Measurements from ENCODE around the gene CATSPER3. TPM values are rescaled to one million over a fixed set of nuclear protein-coding genes. Genes with fewer than 3 reads are reported as not detected.

Gene CATSPER3
- total and polyA plus RNA-seq, 2 of the 8 experiments (the other 6 are each of a cell fraction or from before 2014, with no cell fraction given) = 0.62 TPM; not detected in 1

- Histone ChIP-seq H2BK20ac (ENCODE audit: low read length) (no peak overlapping the region), H3K9me3 (ENCODE audit: insufficient read depth in 2 of 2, low read depth in 1 of 2, low read length in 1 of 2) (no peaks in the 10 kb centered on the region), H3K4me3 (ENCODE audit: extremely low read depth in 1 of 4, insufficient read depth in 2 of 4, low read depth in 3 of 4, low read length in 4 of 4) (no peak overlapping the region), H3K23ac (ENCODE audit: insufficient read length) (no peak overlapping the region), H3K79me1 (ENCODE audit: low read depth, low read length) (no peaks in the 10 kb centered on the region), H3K4ac (replicated peaks; ENCODE audit: insufficient read length, low read depth, low read length) (no peak overlapping the region), H2BK5ac (ENCODE audit: low read depth, low read length) (no peak overlapping the region), H3K27ac (ENCODE audit: low read depth, low read length) (no peak overlapping the region), H3K9ac (replicated peaks in 1 of 4; ENCODE audit: extremely low read depth in 1 of 4, low read depth in 3 of 4, low read length in 3 of 4) (no peak overlapping the region), H2AFZ (ENCODE audit: low read length) (no peak overlapping the region), H3K18ac (ENCODE audit: extremely low read depth, low read length) (no peak overlapping the region), H3K36me3 (ENCODE audit: control insufficient read depth in 2 of 4, insufficient read depth in 4 of 4, low read length in 3 of 4) (no peaks in the 10 kb centered on the region), H4K8ac (ENCODE audit: extremely low read depth, insufficient read depth, low read length) (no peak overlapping the region), H3K23me2 (ENCODE audit: low read depth, low read length) (peaks cover 7% of the 10 kb centered on the region; the same call in 1 of the 2 replicates), H3K4me1 (replicated peaks in 1 of 4; ENCODE audit: control insufficient read depth in 3 of 4, insufficient read depth in 4 of 4, low read length in 3 of 4) (peaks cover 0 to 5% (median under 1%) of the 10 kb centered on the region in 4 experiments; a peak in 3 of 7 replicates), H3K79me2 (ENCODE audit: control insufficient read depth in 1 of 2, insufficient read depth in 2 of 2, low read length in 2 of 2) (no peaks in the 10 kb centered on the region), H3K14ac (ENCODE audit: insufficient read length) (no peak overlapping the region), H2BK12ac (ENCODE audit: low read depth, low read length) (no peak overlapping the region), H3K4me2 (ENCODE audit: insufficient read depth in 1 of 2, low read depth in 2 of 2, low read length in 2 of 2) (no peak overlapping the region), H2AK5ac (ENCODE audit: low read depth, low read length) (no peak overlapping the region), H3K27me3 (replicated peaks in 1 of 4; ENCODE audit: control insufficient read depth in 3 of 4, extremely low read depth in 1 of 4, insufficient read depth in 3 of 4, low read length in 3 of 4) (peaks cover 27 to 51% (median 44%) of the 10 kb centered on the region in 4 experiments), H4K5ac (ENCODE audit: insufficient read length, low read depth, low read length) (no peak overlapping the region), H4K91ac (replicated peaks; ENCODE audit: insufficient read length, low read length) (no peak overlapping the region), H4K20me1 (replicated peaks in 1 of 2; ENCODE audit: control insufficient read depth in 1 of 2, insufficient read depth in 2 of 2, low read length in 2 of 2) (no peaks in the 10 kb centered on the region), H3K56ac (replicated peaks; ENCODE audit: insufficient read length, low read depth, low read length) (no peak overlapping the region), H2BK120ac (replicated peaks; ENCODE audit: low read depth, low read length) (no peak overlapping the region), H2BK15ac (ENCODE audit: low read length) (no peak overlapping the region)
- no peak for FAIRE-seq
- no peak for DNase-seq (ENCODE audit: low read depth in 1 of 2, low spot score in 2 of 2)
- POLR2A ChIA-PET (ENCODE audit: partially characterized antibody) = no interaction called here
- CTCF ChIA-PET (ENCODE audit: partially characterized antibody) = interaction anchor here (0.6 to 1.4 kb wide), 4 partner anchors 17 to 213 kb away, joined by 3 to 4 read pairs (median 4); no protein-coding TSS in a partner anchor
- WGBS, 2 experiments (ENCODE audit: extremely low coverage in 1 of 2, insufficient coverage in 1 of 2, insufficient read length in 1 of 2, insufficient replicate concordance in 2 of 2, low coverage in 1 of 2, low lambda C conversion rate in 2 of 2, missing lambda C conversion rate in 1 of 2) = 88% methylated on average over 8 of the region's 8 CpGs; no CpG with 5 or more reads in 1 of the 2 experiments
- TF ChIP-seq POU5F1 (IDR thresholded peaks at IDR 0.05; ENCODE audit: low read depth, low read length) (no peak), RBBP5 (IDR thresholded peaks at IDR 0.05; ENCODE audit: borderline replicate concordance, low read depth, low read length) (no peak), PHF8 (conservative IDR thresholded peaks at IDR 0.05; ENCODE audit: low read depth, low read length) (no peak), BRCA1 (IDR thresholded peaks at IDR 0.05; ENCODE audit: low read depth, low read length) (no peak), SIX5 (IDR thresholded peaks at IDR 0.05; ENCODE audit: low read depth, low read length) (no peak), EZH2 (IDR thresholded peaks at IDR 0.05; ENCODE audit: low read depth, low read length, severe bottlenecking) (no peak), RXRA (IDR thresholded peaks at IDR 0.05; ENCODE audit: insufficient read depth, low read depth, low read length) (no peak), SP2 (IDR thresholded peaks at IDR 0.05; ENCODE audit: low read length) (no peak), GABPA (IDR thresholded peaks at IDR 0.05; ENCODE audit: borderline replicate concordance, insufficient read depth, low read length) (no peak), YY1 (IDR thresholded peaks at IDR 0.05; ENCODE audit: low read depth, low read length) (no peak), EGR1 (IDR thresholded peaks at IDR 0.05; ENCODE audit: borderline replicate concordance, low read depth, low read length) (no peak), MAFK (IDR thresholded peaks at IDR 0.05; ENCODE audit: low read depth, low read length) (no peak), ATF3 (IDR thresholded peaks at IDR 0.05; ENCODE audit: insufficient read depth, low read depth, low read length) (no peak), TAF7 (optimal IDR thresholded peaks at IDR 0.05; ENCODE audit: borderline replicate concordance, low read depth, low read length) (no peak)
These were observed 86.3 kb downstream of the CATSPER3 start for GRCh38 chr5:135053989-135054388.
